CD8-positive, alpha-beta memory T cell (primary cell): Measurements from ENCODE around the gene NUP93. TPM values are rescaled to one million over a fixed set of nuclear protein-coding genes. Genes with fewer than 3 reads are reported as not detected.

Experiments
- CTCF ChIA-PET: fragments of 350-600 bp; sonication (Branson Sonifier 250); formaldehyde crosslinking; loops from one replicate; lab custom pipeline; 2021; ENCODE audit warnings: antibody characterized with exemption; lab: Charles Lee
- POLR2A ChIA-PET: fragments of 350-600 bp; sonication (Branson Sonifier 250); formaldehyde crosslinking; loops from one replicate; lab custom pipeline; 2021; ENCODE audit warnings: antibody characterized with exemption; lab: Charles Lee
- DNase-seq, 5 donors: peaks; one replicate each; pipeline versions ENCODE4 v3.0.0 to v3.0.0-alpha.2; 2020 to 2022; ENCODE audit warnings: mixed read lengths in 1 of 5
- H3K27ac ChIP-seq: one replicate; pipeline ENCODE4 v1.7.0; 2013; ENCODE audit warnings: low read depth, mild to moderate bottlenecking, low read length, moderate library complexity
- H3K27me3 ChIP-seq: 2 replicates; pipeline ENCODE4 v1.7.0; 2013; ENCODE audit warnings: low read length, mild to moderate bottlenecking; ENCODE audit not compliant: insufficient read depth, poor library complexity, severe bottlenecking
- H3K36me3 ChIP-seq: 2 replicates; pipeline ENCODE4 v1.7.0; 2013; ENCODE audit warnings: mild to moderate bottlenecking, low read length, moderate library complexity; ENCODE audit not compliant: insufficient read depth
- H3K4me1 ChIP-seq: 2 replicates; pipeline ENCODE4 v1.7.0; 2013; ENCODE audit warnings: mild to moderate bottlenecking, low read length, moderate library complexity; ENCODE audit not compliant: insufficient read depth
- H3K4me3 ChIP-seq: 2 replicates; pipeline ENCODE4 v1.7.0; 2013; ENCODE audit warnings: mild to moderate bottlenecking, low read length
- H3K9me3 ChIP-seq: 2 replicates; pipeline ENCODE4 v1.7.0; 2013; ENCODE audit warnings: mild to moderate bottlenecking, low read length
- H3K27ac Mint-ChIP-seq, 8 donors: one replicate each; pipeline ENCODE4 v1.8.0; 2020 to 2021; ENCODE audit warnings: mixed read lengths in 8 of 8, mild to moderate bottlenecking in 6 of 8, inconsistent platforms in 3 of 8, moderate library complexity in 3 of 8
- H3K27me3 Mint-ChIP-seq, 2 donors: one replicate each; pipeline ENCODE4 v1.8.0; 2020 to 2021; ENCODE audit warnings: mixed read lengths in 2 of 2, mild to moderate bottlenecking in 1 of 2, moderate library complexity in 1 of 2
- H3K36me3 Mint-ChIP-seq, 3 donors: one replicate each; pipeline ENCODE4 v1.8.0; 2020 to 2021; ENCODE audit warnings: mixed read lengths in 3 of 3, inconsistent platforms in 1 of 3, mild to moderate bottlenecking in 1 of 3
- H3K4me1 Mint-ChIP-seq, 3 donors: one replicate each; pipeline ENCODE4 v1.8.0; 2020 to 2021; ENCODE audit warnings: mixed read lengths in 3 of 3, inconsistent platforms in 1 of 3, mild to moderate bottlenecking in 1 of 3
- H3K4me3 Mint-ChIP-seq, 7 donors: one replicate each; pipeline ENCODE4 v1.8.0; 2020 to 2021; ENCODE audit warnings: mixed read lengths in 7 of 7, mild to moderate bottlenecking in 6 of 7, moderate library complexity in 4 of 7, inconsistent platforms in 2 of 7
- H3K9me3 Mint-ChIP-seq, 5 donors: one replicate each; pipeline ENCODE4 v1.8.0; 2020 to 2022; ENCODE audit warnings: mixed read lengths in 5 of 5, mild to moderate bottlenecking in 3 of 5, moderate library complexity in 2 of 5, inconsistent platforms in 1 of 5
- polyA plus RNA-seq: library from polyadenylated mRNA; unstranded; fragments of 300-500 nt; fragmentation: Illumina TruSeq; gene quantifications from one replicate; pipeline ENCODE4 v1.2.3, GENCODE V29; 2021
- total RNA-seq, 2 experiments: library from RNA; stranded (reverse); gene quantifications; one replicate each; pipeline ENCODE4 v1.2.3, GENCODE V29; 2021

The NUP93 gene
- total and polyA plus RNA-seq, 3 experiments from 2014 or later: 93.8 to 155 (median 153) TPM

DNA sequence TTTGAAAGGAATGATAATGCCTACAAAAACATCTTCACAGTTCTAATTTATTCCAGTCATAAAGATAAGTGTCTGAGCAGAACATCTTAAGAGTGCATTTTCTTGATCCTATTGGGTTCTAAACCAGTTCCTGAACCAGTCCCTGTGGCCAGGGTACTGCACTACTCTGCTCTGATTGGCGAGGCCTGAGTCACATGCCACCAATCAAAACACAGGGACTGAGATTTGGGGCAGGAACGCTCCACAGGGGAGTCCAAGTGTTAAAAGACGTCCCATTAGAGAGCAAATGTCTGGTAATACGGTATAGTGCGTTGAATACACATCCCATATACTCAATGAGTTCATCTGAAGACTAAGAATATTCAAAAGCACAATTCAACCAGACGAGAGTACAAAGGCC, 3.0 kb upstream of the NUP93 start:
- no peak for DNase-seq
- H3K36me3 Mint-ChIP-seq: peaks cover 3 to 9% (median 9%) of the 10 kb centered on the region in 3 donors
- Histone ChIP-seq H3K27me3 (no peaks in the 10 kb centered on the region), H3K9me3 (no peaks in the 10 kb centered on the region), H3K27ac (no peak overlapping the region), H3K4me1 (peaks cover 27% of the 10 kb centered on the region), H3K4me3 (no peak overlapping the region), H3K36me3 (no peaks in the 10 kb centered on the region)
- ChIA-PET POLR2A (no interaction called here), CTCF (interaction anchor here (1.8 kb wide), 1 partner anchor 150 kb away, joined by 4 read pairs; no protein-coding TSS in a partner anchor)
- H3K27ac Mint-ChIP-seq: no peak overlapping the region
- H3K9me3 Mint-ChIP-seq: no peaks in the 10 kb centered on the region
- H3K27me3 Mint-ChIP-seq: peaks cover 0 to 1% of the 10 kb centered on the region in 2 donors
- peaks cover 13 to 37% (median 17%) of the 10 kb centered on the region in 3 donors for H3K4me1 Mint-ChIP-seq
- peak overlapping the region in 1 of 7 donors; percentile 56 for H3K4me3 Mint-ChIP-seq

DNA sequence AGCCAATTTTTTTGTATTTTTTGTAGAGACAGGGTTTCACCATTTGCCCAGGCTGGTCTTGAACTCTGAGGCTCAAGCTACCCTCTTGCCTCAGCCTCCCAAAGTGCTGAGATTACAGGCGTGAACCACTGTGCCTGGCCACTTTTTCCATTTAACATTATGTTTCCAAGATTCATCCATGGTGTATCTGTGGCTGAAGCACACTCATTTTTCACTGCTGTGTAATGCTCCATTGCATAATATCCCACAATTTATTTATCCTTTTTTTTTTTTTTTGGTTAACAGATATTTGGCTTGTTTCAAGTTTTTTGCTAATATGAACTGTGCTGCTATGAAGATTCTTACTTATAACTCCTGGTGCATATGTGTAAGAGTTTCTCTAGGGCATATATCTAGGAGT, 1.9 kb upstream of the NUP93 start:
- Histone ChIP-seq H3K4me3 (no peak overlapping the region), H3K9me3 (no peaks in the 10 kb centered on the region), H3K27ac (no peak overlapping the region), H3K4me1 (peaks cover 33% of the 10 kb centered on the region), H3K36me3 (no peaks in the 10 kb centered on the region), H3K27me3 (no peaks in the 10 kb centered on the region)
- Mint-ChIP-seq H3K9me3 (no peaks in the 10 kb centered on the region), H3K36me3 (peaks cover 3 to 9% (median 9%) of the 10 kb centered on the region in 3 donors), H3K27ac (peak overlapping the region in 1 of 8 donors; percentile 33), H3K4me1 (peaks cover 13 to 37% (median 17%) of the 10 kb centered on the region in 3 donors), H3K4me3 (peak overlapping the region in 1 of 7 donors; percentile 73), H3K27me3 (no peaks in the 10 kb centered on the region)
- DNase-seq: no peak
- POLR2A ChIA-PET: interaction anchor here (1.8 kb wide), 1 partner anchor 11 kb away, joined by 5 read pairs; no protein-coding TSS in a partner anchor
- CTCF ChIA-PET: interaction anchor here (0.7 to 1.8 kb wide), 2 partner anchors 20 to 151 kb away, joined by 3 to 4 read pairs; no protein-coding TSS in a partner anchor

DNA sequence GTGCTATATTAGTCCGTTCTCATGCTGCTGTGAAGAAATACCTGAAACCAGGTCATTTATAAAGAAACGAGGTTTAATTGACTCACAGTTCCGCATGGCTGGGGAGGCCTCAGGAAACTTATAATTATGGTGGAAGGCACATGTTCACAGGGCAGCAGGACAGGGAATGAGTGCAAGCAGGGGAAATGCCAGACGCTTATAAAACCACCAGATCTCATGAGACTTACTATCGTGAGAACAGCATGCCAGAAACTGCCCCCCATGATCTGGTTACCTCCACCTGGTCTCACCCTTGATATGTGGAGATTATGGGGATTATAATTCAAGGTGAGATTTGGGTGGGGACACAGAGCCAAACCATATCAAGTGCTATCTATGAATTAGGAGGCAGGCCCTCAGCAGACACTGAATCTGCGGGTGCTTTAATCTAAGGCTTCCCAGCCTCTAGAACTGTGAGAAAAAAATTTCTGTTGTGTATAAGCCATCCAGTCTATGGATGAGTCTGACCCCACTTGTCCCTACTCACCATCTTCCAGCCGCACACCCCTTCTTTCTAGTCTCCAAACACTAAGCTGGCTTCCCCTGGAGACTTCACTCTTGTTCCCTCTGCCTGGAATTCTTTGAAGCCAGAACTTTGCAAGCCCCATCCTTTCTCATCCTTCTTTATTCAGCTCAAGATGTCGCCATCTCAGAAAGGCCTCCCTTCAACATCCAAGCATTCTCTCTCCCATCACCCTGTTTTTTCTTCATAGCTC, 772 bp upstream of the NUP93 start:
- H3K4me1 Mint-ChIP-seq: peaks cover 13 to 37% (median 17%) of the 10 kb centered on the region in 3 donors
- POLR2A ChIA-PET: interaction anchor here (0.5 to 1.8 kb wide), 3 partner anchors 12 to 1266 kb away, joined by 3 to 5 read pairs (median 4); no protein-coding TSS in a partner anchor
- H3K9me3 ChIP-seq: no peaks in the 10 kb centered on the region
- H3K27ac Mint-ChIP-seq: peak overlapping the region in 7 of 8 donors; percentile 84 to 96 (median 91)
- peak overlapping the region in 1 of 7 donors; percentile 85 for H3K4me3 Mint-ChIP-seq
- H3K27me3 ChIP-seq: no peaks in the 10 kb centered on the region
- no peaks in the 10 kb centered on the region for H3K36me3 ChIP-seq
- H3K27ac ChIP-seq: peak overlapping the region; percentile 48
- CTCF ChIA-PET: no interaction called here
- H3K9me3 Mint-ChIP-seq: no peaks in the 10 kb centered on the region
- H3K4me3 ChIP-seq: peak overlapping the region; percentile 48
- H3K27me3 Mint-ChIP-seq: no peaks in the 10 kb centered on the region
- peaks cover 3 to 9% (median 8%) of the 10 kb centered on the region in 3 donors for H3K36me3 Mint-ChIP-seq
- no peak for DNase-seq
- H3K4me1 ChIP-seq: peaks cover 35% of the 10 kb centered on the region

DNA sequence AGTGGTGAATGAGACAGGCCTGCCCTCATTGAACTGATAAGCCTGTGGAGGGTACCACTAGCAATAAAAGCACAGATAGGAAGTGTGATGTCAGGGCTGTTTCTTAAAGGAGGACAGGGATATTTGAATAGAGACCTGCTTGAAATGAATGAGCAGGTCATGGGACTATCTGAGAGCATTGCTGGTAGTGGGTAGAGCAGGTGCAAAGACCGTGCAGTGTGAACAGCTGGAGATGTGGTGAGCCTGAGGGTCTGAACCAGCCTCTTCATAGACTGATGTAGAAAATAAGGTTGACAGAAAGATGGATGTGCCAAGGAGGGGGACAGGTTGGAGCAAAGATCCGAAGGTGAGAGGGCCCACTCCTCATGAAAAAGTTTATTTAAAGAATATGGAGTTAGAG, 2.4 kb downstream of the NUP93 start:
- no peaks in the 10 kb centered on the region for H3K36me3 ChIP-seq
- H3K27ac Mint-ChIP-seq: no peak overlapping the region
- no peak overlapping the region for H3K27ac ChIP-seq
- H3K4me1 ChIP-seq: peaks cover 35% of the 10 kb centered on the region
- peaks cover 0 to 11% (median 0%) of the 10 kb centered on the region in 3 donors for H3K36me3 Mint-ChIP-seq
- no peaks in the 10 kb centered on the region for H3K27me3 Mint-ChIP-seq
- no peak for DNase-seq
- ChIA-PET CTCF (no interaction called here), POLR2A (no interaction called here)
- no peaks in the 10 kb centered on the region for H3K9me3 Mint-ChIP-seq
- no peaks in the 10 kb centered on the region for H3K27me3 ChIP-seq
- H3K4me3 Mint-ChIP-seq: no peak overlapping the region
- no peak overlapping the region for H3K4me3 ChIP-seq
- no peaks in the 10 kb centered on the region for H3K9me3 ChIP-seq
- peaks cover 25 to 44% (median 25%) of the 10 kb centered on the region in 3 donors for H3K4me1 Mint-ChIP-seq

DNA sequence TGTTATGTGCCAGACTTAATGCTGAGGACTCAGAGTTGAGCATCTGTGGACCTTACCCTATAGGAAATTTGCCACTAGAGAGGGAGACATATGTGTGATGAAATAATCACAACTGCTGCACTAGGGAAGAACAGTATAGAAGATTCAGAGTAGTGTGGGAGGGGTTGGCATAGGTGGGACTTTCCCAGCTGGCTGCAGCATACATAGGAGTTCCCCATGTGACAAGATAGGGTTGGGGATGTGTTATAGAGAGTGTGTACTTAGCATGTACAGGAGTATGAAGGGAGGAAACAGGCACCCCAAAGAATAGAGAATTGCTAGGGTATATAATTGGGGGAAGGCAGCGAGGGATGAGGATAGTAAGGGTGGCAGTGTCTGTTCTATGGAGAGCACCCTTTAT, 2.9 kb downstream of the NUP93 start:
- Histone ChIP-seq H3K9me3 (no peaks in the 10 kb centered on the region), H3K4me3 (no peak overlapping the region), H3K36me3 (no peaks in the 10 kb centered on the region), H3K27me3 (no peaks in the 10 kb centered on the region), H3K4me1 (peaks cover 35% of the 10 kb centered on the region), H3K27ac (no peak overlapping the region)
- Mint-ChIP-seq H3K36me3 (peaks cover 0 to 15% (median 0%) of the 10 kb centered on the region in 3 donors), H3K27ac (no peak overlapping the region), H3K9me3 (no peaks in the 10 kb centered on the region), H3K4me1 (peaks cover 28 to 49% (median 30%) of the 10 kb centered on the region in 3 donors), H3K4me3 (no peak overlapping the region), H3K27me3 (no peaks in the 10 kb centered on the region)
- CTCF ChIA-PET: no interaction called here
- no peak for DNase-seq
- POLR2A ChIA-PET: no interaction called here

DNA sequence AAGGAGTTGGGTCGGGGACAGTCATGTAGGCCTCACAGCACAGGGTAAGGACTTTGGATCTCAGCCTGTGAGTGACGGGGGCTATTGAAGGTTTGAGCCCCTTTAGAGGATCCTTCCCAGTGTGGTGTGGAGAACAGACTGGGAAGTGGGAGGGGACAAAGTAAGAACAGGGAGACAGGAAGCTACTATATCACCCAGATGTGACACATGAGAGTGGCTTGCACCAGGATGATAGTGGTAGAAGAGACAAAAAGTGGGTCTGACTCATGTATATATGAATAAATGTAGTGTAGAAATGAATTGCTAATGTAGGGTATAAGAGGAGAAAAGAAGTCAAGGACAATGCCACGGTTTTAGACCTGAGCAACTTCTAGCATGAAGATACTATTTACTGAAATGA, 4.5 kb downstream of the NUP93 start:
- Histone ChIP-seq H3K4me3 (no peak overlapping the region), H3K4me1 (peaks cover 26% of the 10 kb centered on the region), H3K36me3 (no peaks in the 10 kb centered on the region), H3K27ac (no peak overlapping the region), H3K27me3 (no peaks in the 10 kb centered on the region), H3K9me3 (no peaks in the 10 kb centered on the region)
- ChIA-PET CTCF (no interaction called here), POLR2A (no interaction called here)
- Mint-ChIP-seq H3K9me3 (no peaks in the 10 kb centered on the region), H3K4me3 (no peak overlapping the region), H3K4me1 (peaks cover 27 to 44% (median 28%) of the 10 kb centered on the region in 3 donors), H3K27me3 (no peaks in the 10 kb centered on the region), H3K36me3 (peaks cover 0 to 23% (median 2%) of the 10 kb centered on the region in 3 donors), H3K27ac (no peak overlapping the region)
- no peak for DNase-seq

DNA sequence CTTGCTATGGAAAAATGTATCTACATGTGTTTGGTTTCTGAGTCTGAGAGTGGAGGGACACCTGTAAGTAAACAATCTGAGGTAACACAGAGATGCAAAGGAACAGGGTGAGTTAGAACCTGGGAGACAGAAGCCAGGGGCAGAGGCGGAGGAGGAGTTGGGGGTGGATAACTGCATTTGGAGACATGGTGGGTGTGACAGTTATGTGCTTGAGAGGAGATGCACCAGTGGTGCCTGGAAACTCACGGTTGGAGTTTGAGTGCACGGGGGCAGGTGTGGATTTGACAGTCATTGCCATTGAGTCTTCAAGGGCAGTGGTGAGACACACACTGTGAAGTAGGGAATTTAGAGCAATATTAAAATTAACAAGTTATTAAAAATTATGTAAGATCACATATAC, 6.5 kb downstream of the NUP93 start:
- POLR2A ChIA-PET: no interaction called here
- H3K27ac Mint-ChIP-seq: peak overlapping the region in 1 of 8 donors; percentile 20
- CTCF ChIA-PET: no interaction called here
- no peaks in the 10 kb centered on the region for H3K36me3 ChIP-seq
- peaks cover 20 to 26% (median 25%) of the 10 kb centered on the region in 3 donors for H3K4me1 Mint-ChIP-seq
- H3K27ac ChIP-seq: no peak overlapping the region
- no peak for DNase-seq
- H3K27me3 ChIP-seq: no peaks in the 10 kb centered on the region
- H3K4me3 ChIP-seq: no peak overlapping the region
- no peak overlapping the region for H3K4me3 Mint-ChIP-seq
- H3K4me1 ChIP-seq: peaks cover 13% of the 10 kb centered on the region
- no peaks in the 10 kb centered on the region for H3K27me3 Mint-ChIP-seq
- no peaks in the 10 kb centered on the region for H3K9me3 ChIP-seq
- H3K9me3 Mint-ChIP-seq: no peaks in the 10 kb centered on the region
- peaks cover 0 to 19% (median 2%) of the 10 kb centered on the region in 3 donors for H3K36me3 Mint-ChIP-seq

DNA sequence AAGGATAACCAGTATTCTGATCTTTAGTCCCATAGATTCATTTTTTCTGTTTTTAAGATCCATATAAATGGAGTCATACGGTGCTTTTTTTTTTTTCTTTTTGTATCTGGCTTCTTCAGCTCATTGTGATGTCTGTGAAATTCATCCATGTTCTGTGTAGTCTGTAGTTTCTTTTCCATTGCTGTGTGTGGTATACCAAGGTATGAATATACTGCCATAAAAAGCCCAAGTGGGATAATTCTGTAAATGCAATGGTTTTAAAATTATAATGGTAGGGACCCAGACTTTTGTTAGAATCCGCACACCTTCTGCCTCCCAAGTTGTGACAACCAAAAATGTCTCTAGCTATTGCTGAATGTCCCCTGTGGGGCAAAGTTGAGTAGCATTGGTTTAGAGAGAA, 7.6 kb downstream of the NUP93 start:
- no peak overlapping the region for H3K4me3 Mint-ChIP-seq
- no peaks in the 10 kb centered on the region for H3K9me3 Mint-ChIP-seq
- no peaks in the 10 kb centered on the region for H3K27me3 Mint-ChIP-seq
- Histone ChIP-seq H3K36me3 (no peaks in the 10 kb centered on the region), H3K4me3 (no peak overlapping the region), H3K27ac (no peak overlapping the region), H3K4me1 (peaks cover 6% of the 10 kb centered on the region), H3K9me3 (no peaks in the 10 kb centered on the region), H3K27me3 (no peaks in the 10 kb centered on the region)
- ChIA-PET POLR2A (no interaction called here), CTCF (no interaction called here)
- H3K4me1 Mint-ChIP-seq: peaks cover 24 to 37% (median 36%) of the 10 kb centered on the region in 3 donors
- DNase-seq: no peak
- H3K36me3 Mint-ChIP-seq: peaks cover 0 to 20% (median 2%) of the 10 kb centered on the region in 3 donors
- peak overlapping the region in 5 of 8 donors; percentile 13 to 79 (median 36) for H3K27ac Mint-ChIP-seq
